WTC11 (cell line): ENCODE data around the gene RMI1. TPM values are rescaled to one million over a fixed set of nuclear protein-coding genes. Genes with fewer than 3 reads are reported as not detected.

Experiments used
- ATAC-seq: fragments of 200-7000 bp; cut with Tn5 transposase; 2 replicates; pipeline ENCODE4 v1.10.0; 2021; ENCODE audit warnings: mild to moderate bottlenecking, moderate library complexity
- CTCF ChIA-PET: fragments of 300-600 bp; sonication (Branson Sonifier 250); formaldehyde crosslinking; loops from one replicate; lab custom pipeline; 2021; ENCODE audit warnings: antibody characterized with exemption; lab: Charles Lee
- POLR2A ChIA-PET: fragments of 350-600 bp; sonication (Branson Sonifier 250); formaldehyde crosslinking; loops from one replicate; lab custom pipeline; 2021; ENCODE audit warnings: antibody characterized with exemption; lab: Charles Lee
- DNase-seq: peaks from one replicate; pipeline ENCODE4 v3.0.0; 2021; ENCODE audit warnings: low spot score
- H3K27ac Mint-ChIP-seq: 2 replicates; pipeline ENCODE4 v1.8.0; 2021; ENCODE audit warnings: mixed read lengths
- H3K27me3 Mint-ChIP-seq: 2 replicates; pipeline ENCODE4 v1.8.0; 2021; ENCODE audit warnings: low read depth, mild to moderate bottlenecking, moderate library complexity, mixed read lengths
- H3K36me3 Mint-ChIP-seq: 2 replicates; pipeline ENCODE4 v1.8.0; 2021; ENCODE audit warnings: mixed read lengths
- H3K4me1 Mint-ChIP-seq: 2 replicates; pipeline ENCODE4 v1.8.0; 2022; ENCODE audit warnings: mixed read lengths
- H3K4me3 Mint-ChIP-seq: 2 replicates; pipeline ENCODE4 v1.8.0; 2021; ENCODE audit warnings: mild to moderate bottlenecking, moderate library complexity, mixed read lengths
- H3K9me3 Mint-ChIP-seq: 2 replicates; pipeline ENCODE4 v1.8.0; 2021; ENCODE audit warnings: mixed read lengths
- ATF1 ChIP-seq: sonication (generic); formaldehyde crosslinking; IDR thresholded peaks from 2 replicates; pipeline ENCODE4 v1.8.1; 2023; ENCODE audit warnings: mild to moderate bottlenecking, moderate library complexity, missing genetic modification reagents
- CBFB ChIP-seq: sonication (generic); formaldehyde crosslinking; IDR thresholded peaks from 2 replicates; pipeline ENCODE4 v1.8.1; 2022; ENCODE audit warnings: mild to moderate bottlenecking, low read depth, missing genetic modification reagents
- CREM ChIP-seq: sonication (generic); formaldehyde crosslinking; IDR thresholded peaks from 2 replicates; pipeline ENCODE4 v1.8.1; 2022; ENCODE audit warnings: mild to moderate bottlenecking, missing genetic modification reagents, moderate library complexity
- EMX1 ChIP-seq: fragments of 250-450 bp; sonication (Bioruptor Pico); IDR thresholded peaks from 2 replicates; pipeline ENCODE4 v1.8.0; 2021; ENCODE audit warnings: mild to moderate bottlenecking
- ESRRA ChIP-seq: sonication (generic); formaldehyde crosslinking; IDR thresholded peaks from 2 replicates; pipeline ENCODE4 v1.8.1; 2022; ENCODE audit warnings: mild to moderate bottlenecking, missing genetic modification reagents, borderline replicate concordance
- ETV6 ChIP-seq: sonication (generic); formaldehyde crosslinking; IDR thresholded peaks from 2 replicates; pipeline ENCODE4 v1.8.1; 2022; ENCODE audit warnings: mild to moderate bottlenecking, missing genetic modification reagents
- FOXK1 ChIP-seq: sonication (generic); formaldehyde crosslinking; IDR thresholded peaks from 2 replicates; pipeline ENCODE4 v1.8.0; 2022; ENCODE audit warnings: mild to moderate bottlenecking, moderate library complexity, missing genetic modification reagents
- GRHL2 ChIP-seq: fragments of 250-450 bp; sonication (Bioruptor Pico); IDR thresholded peaks from 2 replicates; pipeline ENCODE4 v1.8.0; 2022; ENCODE audit warnings: mild to moderate bottlenecking, moderate library complexity; ENCODE audit not compliant: insufficient replicate concordance, severe bottlenecking
- HMGA2 ChIP-seq: fragments of 250-450 bp; sonication (Bioruptor Pico); IDR thresholded peaks from 2 replicates; pipeline ENCODE4 v1.4.0; 2021; ENCODE audit warnings: mild to moderate bottlenecking, moderate library complexity
- NFE2L1 ChIP-seq: sonication (generic); formaldehyde crosslinking; IDR thresholded peaks from 2 replicates; pipeline ENCODE4 v1.8.1; 2023; ENCODE audit warnings: missing genetic modification reagents
- PRDM15 ChIP-seq: sonication (generic); formaldehyde crosslinking; IDR thresholded peaks from 2 replicates; pipeline ENCODE4 v1.8.0; 2022; ENCODE audit warnings: missing genetic modification reagents
- ZBTB43 ChIP-seq: sonication (generic); formaldehyde crosslinking; IDR thresholded peaks from 2 replicates; pipeline ENCODE4 v1.8.1; 2023; ENCODE audit warnings: mild to moderate bottlenecking, missing genetic modification reagents
- ZNF263 ChIP-seq: sonication (generic); formaldehyde crosslinking; IDR thresholded peaks from 2 replicates; pipeline ENCODE4 v1.8.1; 2022; ENCODE audit warnings: low read depth, mild to moderate bottlenecking, moderate library complexity, missing genetic modification reagents
- ZNF281 ChIP-seq: sonication (generic); formaldehyde crosslinking; IDR thresholded peaks from 2 replicates; pipeline ENCODE4 v1.8.0; 2023; ENCODE audit warnings: mild to moderate bottlenecking, missing genetic modification reagents
- ZNF671 ChIP-seq: fragments of 250-450 bp; sonication (Bioruptor Pico); IDR thresholded peaks from 2 replicates; pipeline ENCODE4 v1.8.0; 2021; ENCODE audit warnings: mild to moderate bottlenecking
- total RNA-seq: library from RNA; stranded (reverse); gene quantifications from 3 replicates; pipeline ENCODE4 v1.2.3, GENCODE V29; 2021
- TF ChIP-seq, protein P1 (sequence below): fragments of 250-450 bp; sonication (Bioruptor Pico); IDR thresholded peaks from 2 replicates; pipeline ENCODE4 v1.9.0; 2021; ENCODE audit warnings: mild to moderate bottlenecking

The RMI1 gene
- total RNA-seq, 1 experiment from 2014 or later: 25.8 TPM

DNA sequence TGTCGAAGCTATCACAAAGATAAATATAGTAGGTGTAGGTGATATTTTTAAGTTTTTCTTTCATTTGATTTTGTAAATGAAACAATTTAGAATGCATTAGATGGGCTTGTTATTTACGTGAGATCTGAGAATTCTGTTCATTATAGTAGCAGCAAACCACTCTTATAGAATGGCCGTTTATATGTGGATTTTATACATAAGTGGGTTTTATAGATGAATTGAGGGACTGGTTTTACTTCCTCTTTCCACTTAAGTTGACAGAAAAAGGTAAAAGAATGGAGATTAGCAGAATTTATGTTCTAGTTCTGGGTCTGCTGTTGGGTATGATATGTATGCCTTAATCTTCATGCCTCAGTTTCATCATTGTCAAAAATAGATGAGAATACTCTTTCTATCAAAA is 5.6 kb downstream of the RMI1 start:
- ChIA-PET POLR2A (no interaction called here), CTCF (no interaction called here)
- Mint-ChIP-seq H3K36me3 (peaks cover 20% of the 10 kb centered on the region), H3K27ac (no peak overlapping the region), H3K4me1 (peaks cover 34% of the 10 kb centered on the region), H3K27me3 (no peaks in the 10 kb centered on the region)
- DNase-seq: no peak
- TF ChIP-seq EMX1 (no peak), ZNF671 (CRISPR knock-in tag) (no peak), ESRRA (CRISPR knock-in tag) (no peak), ZNF263 (no peak), CREM (CRISPR knock-in tag) (no peak), ETV6 (no peak), GRHL2 (CRISPR knock-in tag) (no peak), CBFB (CRISPR knock-in tag) (no peak), HMGA2 (CRISPR knock-in tag) (no peak), ATF1 (CRISPR knock-in tag) (no peak), PRDM15 (CRISPR knock-in tag) (no peak), NFE2L1 (no peak), ZBTB43 (CRISPR knock-in tag) (no peak), FOXK1 (CRISPR knock-in tag) (no peak), ZNF281 (CRISPR knock-in tag) (no peak)
- TF ChIP-seq, protein P1, sequence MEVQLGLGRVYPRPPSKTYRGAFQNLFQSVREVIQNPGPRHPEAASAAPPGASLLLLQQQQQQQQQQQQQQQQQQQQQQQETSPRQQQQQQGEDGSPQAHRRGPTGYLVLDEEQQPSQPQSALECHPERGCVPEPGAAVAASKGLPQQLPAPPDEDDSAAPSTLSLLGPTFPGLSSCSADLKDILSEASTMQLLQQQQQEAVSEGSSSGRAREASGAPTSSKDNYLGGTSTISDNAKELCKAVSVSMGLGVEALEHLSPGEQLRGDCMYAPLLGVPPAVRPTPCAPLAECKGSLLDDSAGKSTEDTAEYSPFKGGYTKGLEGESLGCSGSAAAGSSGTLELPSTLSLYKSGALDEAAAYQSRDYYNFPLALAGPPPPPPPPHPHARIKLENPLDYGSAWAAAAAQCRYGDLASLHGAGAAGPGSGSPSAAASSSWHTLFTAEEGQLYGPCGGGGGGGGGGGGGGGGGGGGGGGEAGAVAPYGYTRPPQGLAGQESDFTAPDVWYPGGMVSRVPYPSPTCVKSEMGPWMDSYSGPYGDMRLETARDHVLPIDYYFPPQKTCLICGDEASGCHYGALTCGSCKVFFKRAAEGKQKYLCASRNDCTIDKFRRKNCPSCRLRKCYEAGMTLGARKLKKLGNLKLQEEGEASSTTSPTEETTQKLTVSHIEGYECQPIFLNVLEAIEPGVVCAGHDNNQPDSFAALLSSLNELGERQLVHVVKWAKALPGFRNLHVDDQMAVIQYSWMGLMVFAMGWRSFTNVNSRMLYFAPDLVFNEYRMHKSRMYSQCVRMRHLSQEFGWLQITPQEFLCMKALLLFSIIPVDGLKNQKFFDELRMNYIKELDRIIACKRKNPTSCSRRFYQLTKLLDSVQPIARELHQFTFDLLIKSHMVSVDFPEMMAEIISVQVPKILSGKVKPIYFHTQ (CRISPR knock-in tag): no peak
- TF ChIP-seq, all 79 proteins: peak for 0
- Mint-ChIP-seq H3K9me3 (no peaks in the 10 kb centered on the region), H3K4me3 (no peak overlapping the region)
- ATAC-seq: no peak
